A673 (cell line): ENCODE measurements around the gene REELD1. TPM values are rescaled to one million over a fixed set of nuclear protein-coding genes. Genes with fewer than 3 reads are reported as not detected.

Experiments
- BruUV-seq: library from RNA; stranded (reverse); fragments of 400-500 nt; replicated peaks from 2 replicates; lab custom pipeline; 2021; lab: Mats Ljungman, UMichigan
- CTCF ChIA-PET: fragments of 300-600 bp; sonication (Branson Sonifier 250); formaldehyde crosslinking; loops from one replicate; lab custom pipeline; 2022; ENCODE audit warnings: antibody characterized with exemption; lab: Charles Lee
- POLR2A ChIA-PET: fragments of 300-600 bp; sonication (Branson Sonifier 250); formaldehyde crosslinking; loops from one replicate; lab custom pipeline; 2022; ENCODE audit warnings: antibody characterized with exemption; ENCODE audit not compliant: low non-redundant PET; lab: Charles Lee
- DNase-seq: peaks from one replicate; pipeline ENCODE4 v3.0.0-alpha.2; 2015; ENCODE audit warnings: low spot score
- H3K27ac ChIP-seq: fragments of 200-600 bp; sonication (generic); 2 replicates; pipeline ENCODE4 v1.5.1; 2016; ENCODE audit warnings: mixed run types, low read depth, mild to moderate bottlenecking, mixed read lengths, antibody characterized with exemption, low read length; ENCODE audit not compliant: poor library complexity, severe bottlenecking
- H3K27me3 ChIP-seq: fragments of 200-600 bp; sonication (generic); replicated peaks from 2 replicates; pipeline ENCODE4 v1.6.1; 2017; ENCODE audit warnings: mixed run types, low read depth, mild to moderate bottlenecking, mixed read lengths, antibody characterized with exemption, low read length; ENCODE audit not compliant: insufficient read depth, poor library complexity
- H3K36me3 ChIP-seq: fragments of 200-600 bp; sonication (generic); 2 replicates; pipeline ENCODE4 v1.6.1; 2016; ENCODE audit warnings: mixed run types, mild to moderate bottlenecking, mixed read lengths, antibody characterized with exemption, low read length; ENCODE audit not compliant: insufficient read depth, poor library complexity, severe bottlenecking
- H3K4me1 ChIP-seq: fragments of 200-600 bp; sonication (generic); 2 replicates; pipeline ENCODE4 v1.6.1; 2017; ENCODE audit warnings: mixed run types, mild to moderate bottlenecking, mixed read lengths, antibody characterized with exemption, low read length; ENCODE audit not compliant: insufficient read depth, poor library complexity, severe bottlenecking
- H3K4me3 ChIP-seq: fragments of 200-600 bp; sonication (generic); 2 replicates; pipeline ENCODE4 v1.5.1; 2016; ENCODE audit warnings: low read depth, mixed run types, mild to moderate bottlenecking, mixed read lengths, low read length; ENCODE audit not compliant: poor library complexity, severe bottlenecking
- H3K9me3 ChIP-seq: fragments of 200-600 bp; sonication (generic); 2 replicates; pipeline ENCODE4 v1.6.1; 2016; ENCODE audit warnings: mixed run types, low read depth, mild to moderate bottlenecking, mixed read lengths, antibody characterized with exemption, low read length; ENCODE audit not compliant: poor library complexity, severe bottlenecking
- CTCF ChIP-seq: fragments of 300-800, 200-600 bp; sonication (generic); conservative IDR thresholded peaks from 2 replicates; pipeline ENCODE4 v1.5.1; 2017; ENCODE audit warnings: low read depth, mild to moderate bottlenecking, antibody characterized with exemption, low read length, moderate library complexity, mixed read lengths
- EZH2 ChIP-seq: fragments of 200-600 bp; sonication (generic); IDR thresholded peaks from 2 replicates; pipeline ENCODE4 v1.6.1; 2017; ENCODE audit warnings: borderline replicate concordance, low read depth, mild to moderate bottlenecking, mixed read lengths, antibody characterized with exemption, low read length; ENCODE audit not compliant: poor library complexity, severe bottlenecking
- intact Hi-C: fragments of 100-400 bp; cut with micrococcal nuclease; formaldehyde crosslinking; loops from one replicate; pipeline ENCODE4 v1.10.0; 2022; ENCODE audit not compliant: unreplicated experiment
- total RNA-seq: library from RNA; stranded (reverse); gene quantifications from 2 replicates; pipeline ENCODE4 v1.2.3, GENCODE V29; 2021

Gene REELD1
- total RNA-seq, 1 experiment from 2014 or later = not detected

- H3K27me3 ChIP-seq = no peaks in the 10 kb centered on the region
- ChIA-PET CTCF (no interaction called here), POLR2A (no interaction called here)
- no peaks in the 10 kb centered on the region for H3K9me3 ChIP-seq
- H3K4me3 ChIP-seq = no peak overlapping the region
- intact Hi-C loops = no loop called here
- H3K36me3 ChIP-seq = no peaks in the 10 kb centered on the region
- no peak overlapping the region for H3K27ac ChIP-seq
- TF ChIP-seq CTCF (no peak), EZH2 (no peak)
- peaks cover 30% of the 10 kb centered on the region for H3K4me1 ChIP-seq
- BruUV-seq = no TSS peak
- DNase-seq = no peak
These were observed 64.6 kb downstream of the REELD1 start for GRCh38 chr4:146278986-146279385.

Other genes with a start within 250 kb of the REELD1 start
- gene LSM6, start 38.8 kb upstream of the REELD1 start, total RNA-seq = 54.1 and 61.7 TPM in 2 replicates